ENCODE measurements around the gene SLC38A10.

The SLC38A10 gene

GRCh38 chr17:81200201-81200600 lies 94.9 kb downstream of the SLC38A10 start:
- FAIRE-seq, result no peak

GRCh38 chr17:81199482-81199830 lies 95.7 kb downstream of the SLC38A10 start:
- no peak for FAIRE-seq

GRCh38 chr17:81198826-81199481 lies 96.2 kb downstream of the SLC38A10 start:
- FAIRE-seq, result no peak

GRCh38 chr17:81197831-81198490 lies 97.1 kb downstream of the SLC38A10 start:
- no peak for FAIRE-seq

GRCh38 chr17:81197409-81197795 lies 97.7 kb downstream of the SLC38A10 start:
- FAIRE-seq, result no peak

GRCh38 chr17:81196505-81197408 lies 98.3 kb downstream of the SLC38A10 start:
- no peak for FAIRE-seq

- FAIRE-seq, result no peak
Measured at GRCh38 chr17:81195941-81196495, 99.1 kb downstream of the SLC38A10 start.
